Measurements from ENCODE around the gene LPAR1. TPM values are rescaled to one million over a fixed set of nuclear protein-coding genes. Genes with fewer than 3 reads are reported as not detected.

LPAR1 gene
- total RNA-seq, 1 donor from 2014 or later: 36.0 TPM

DNA sequence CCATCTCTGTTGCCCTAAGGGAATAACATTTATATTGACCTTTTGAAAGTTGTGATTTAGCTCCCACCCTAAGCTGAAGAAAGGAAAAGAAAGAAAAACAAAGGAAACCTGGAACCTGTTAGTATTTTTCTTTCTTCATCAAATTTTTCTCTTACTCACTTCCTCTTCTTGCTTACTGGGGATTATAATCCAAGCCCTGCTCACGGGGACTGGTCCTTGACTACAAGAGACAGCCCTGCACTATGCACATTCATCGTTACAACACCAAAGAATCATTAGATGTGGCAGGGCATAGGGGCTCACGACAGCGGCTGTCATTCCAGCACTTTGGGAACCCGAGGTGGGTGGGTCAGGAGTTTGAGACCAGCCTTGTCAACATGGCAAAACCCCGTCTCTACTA is 37.8 kb upstream of the LPAR1 start:
- Histone ChIP-seq H3K27ac (no peak overlapping the region), H3K9me3 (ENCODE audit: low read depth) (no peaks in the 10 kb centered on the region), H3F3A (ENCODE audit: low read depth) (no peaks in the 10 kb centered on the region), H2AFZ (replicated peaks) (no peak overlapping the region), H3K4me1 (no peaks in the 10 kb centered on the region), H3K27me3 (no peaks in the 10 kb centered on the region), H3K36me3 (no peaks in the 10 kb centered on the region), H3K79me2 (ENCODE audit: low read depth) (no peaks in the 10 kb centered on the region), H3K9ac (no peak overlapping the region), H3K4me3 (no peak overlapping the region), H4K20me1 (ENCODE audit: low read depth) (no peaks in the 10 kb centered on the region), H3K4me2 (no peak overlapping the region)
- TF ChIP-seq, protein P1, sequence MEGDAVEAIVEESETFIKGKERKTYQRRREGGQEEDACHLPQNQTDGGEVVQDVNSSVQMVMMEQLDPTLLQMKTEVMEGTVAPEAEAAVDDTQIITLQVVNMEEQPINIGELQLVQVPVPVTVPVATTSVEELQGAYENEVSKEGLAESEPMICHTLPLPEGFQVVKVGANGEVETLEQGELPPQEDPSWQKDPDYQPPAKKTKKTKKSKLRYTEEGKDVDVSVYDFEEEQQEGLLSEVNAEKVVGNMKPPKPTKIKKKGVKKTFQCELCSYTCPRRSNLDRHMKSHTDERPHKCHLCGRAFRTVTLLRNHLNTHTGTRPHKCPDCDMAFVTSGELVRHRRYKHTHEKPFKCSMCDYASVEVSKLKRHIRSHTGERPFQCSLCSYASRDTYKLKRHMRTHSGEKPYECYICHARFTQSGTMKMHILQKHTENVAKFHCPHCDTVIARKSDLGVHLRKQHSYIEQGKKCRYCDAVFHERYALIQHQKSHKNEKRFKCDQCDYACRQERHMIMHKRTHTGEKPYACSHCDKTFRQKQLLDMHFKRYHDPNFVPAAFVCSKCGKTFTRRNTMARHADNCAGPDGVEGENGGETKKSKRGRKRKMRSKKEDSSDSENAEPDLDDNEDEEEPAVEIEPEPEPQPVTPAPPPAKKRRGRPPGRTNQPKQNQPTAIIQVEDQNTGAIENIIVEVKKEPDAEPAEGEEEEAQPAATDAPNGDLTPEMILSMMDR (IDR thresholded peaks at IDR 0.05): no peak
- no peak for TF ChIP-seq EZH2 (IDR thresholded peaks at IDR 0.05)
- no peak for TF ChIP-seq EZH2phosphoT487 (IDR thresholded peaks at IDR 0.05)
- Mint-ChIP-seq H3K36me3 (no peaks in the 10 kb centered on the region), H3K27me3 (ENCODE audit: insufficient read depth, low read depth) (no peaks in the 10 kb centered on the region), H3K4me3 (no peak overlapping the region), H3K4me1 (peaks cover 3% of the 10 kb centered on the region), H3K27ac (no peak overlapping the region), H3K9me3 (no peaks in the 10 kb centered on the region)
- DNase-seq (ENCODE audit: low spot score): no peak

DNA sequence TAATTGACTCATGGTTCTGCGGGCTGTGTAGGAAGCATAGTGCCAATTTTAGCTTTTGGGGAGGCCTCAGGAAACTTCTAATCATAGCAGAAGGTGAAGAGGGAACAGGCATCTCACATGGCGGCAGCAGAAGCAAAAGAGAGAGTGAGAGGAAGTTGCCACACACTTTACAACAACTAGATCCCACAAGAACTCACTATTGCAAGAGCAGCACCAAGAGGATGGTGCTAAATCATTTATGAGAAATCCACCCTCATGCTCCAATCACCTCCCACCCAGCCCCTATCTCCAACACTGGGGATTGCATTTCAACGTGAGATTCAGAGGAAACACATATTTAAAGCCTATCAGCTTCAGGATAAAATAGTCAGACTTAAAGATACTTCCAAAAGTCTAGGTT is 36.1 kb upstream of the LPAR1 start:
- Histone ChIP-seq H3K27me3 (no peaks in the 10 kb centered on the region), H3K9me3 (ENCODE audit: low read depth) (no peaks in the 10 kb centered on the region), H3K79me2 (ENCODE audit: low read depth) (no peaks in the 10 kb centered on the region), H3K36me3 (no peaks in the 10 kb centered on the region), H3K4me3 (no peak overlapping the region), H3K27ac (no peak overlapping the region), H3K9ac (no peak overlapping the region), H3K4me1 (no peaks in the 10 kb centered on the region), H3K4me2 (no peak overlapping the region), H2AFZ (replicated peaks) (no peak overlapping the region), H4K20me1 (ENCODE audit: low read depth) (no peaks in the 10 kb centered on the region), H3F3A (ENCODE audit: low read depth) (no peaks in the 10 kb centered on the region)
- Mint-ChIP-seq H3K27ac (no peak overlapping the region), H3K27me3 (ENCODE audit: insufficient read depth, low read depth) (no peaks in the 10 kb centered on the region), H3K4me3 (no peak overlapping the region), H3K9me3 (no peaks in the 10 kb centered on the region), H3K36me3 (no peaks in the 10 kb centered on the region), H3K4me1 (peaks cover 3% of the 10 kb centered on the region)
- no peak for DNase-seq (ENCODE audit: low spot score)
- TF ChIP-seq EZH2 (IDR thresholded peaks at IDR 0.05) (no peak), EZH2phosphoT487 (IDR thresholded peaks at IDR 0.05) (no peak)
- TF ChIP-seq, protein P1 (IDR thresholded peaks at IDR 0.05): no peak

DNA sequence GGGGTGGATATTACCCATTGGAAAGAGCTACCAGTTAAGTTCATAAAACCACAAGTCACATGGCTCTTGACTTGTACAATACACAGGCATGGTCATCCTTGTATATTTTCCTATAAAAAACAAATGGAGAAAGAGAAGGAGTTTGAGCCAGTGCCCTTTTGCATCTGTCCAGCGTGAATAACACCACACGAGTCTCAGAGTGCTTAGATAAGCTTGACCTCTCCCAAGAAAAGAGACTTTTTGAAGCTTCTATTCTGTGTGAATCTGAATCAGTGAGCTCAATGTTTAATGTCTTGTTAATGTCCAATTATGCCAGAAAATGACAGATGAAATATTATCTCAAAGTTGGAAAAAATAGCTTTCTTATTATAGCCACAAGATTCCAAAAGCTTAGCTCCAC is 30.9 kb upstream of the LPAR1 start:
- Histone ChIP-seq H3K9me3 (ENCODE audit: low read depth) (no peaks in the 10 kb centered on the region), H3F3A (ENCODE audit: low read depth) (no peaks in the 10 kb centered on the region), H3K36me3 (no peaks in the 10 kb centered on the region), H3K4me3 (no peak overlapping the region), H3K27me3 (no peaks in the 10 kb centered on the region), H4K20me1 (ENCODE audit: low read depth) (no peaks in the 10 kb centered on the region), H3K9ac (no peak overlapping the region), H3K4me2 (no peak overlapping the region), H3K79me2 (ENCODE audit: low read depth) (no peaks in the 10 kb centered on the region), H3K27ac (no peak overlapping the region), H2AFZ (replicated peaks) (no peak overlapping the region), H3K4me1 (peaks cover 6% of the 10 kb centered on the region)
- no peak overlapping the region for H3K27ac Mint-ChIP-seq
- no peak overlapping the region for H3K4me3 Mint-ChIP-seq
- peaks cover 7% of the 10 kb centered on the region for H3K4me1 Mint-ChIP-seq
- no peaks in the 10 kb centered on the region for H3K36me3 Mint-ChIP-seq
- TF ChIP-seq EZH2phosphoT487 (IDR thresholded peaks at IDR 0.05) (no peak), EZH2 (IDR thresholded peaks at IDR 0.05) (no peak)
- TF ChIP-seq, protein P1 (IDR thresholded peaks at IDR 0.05): no peak
- H3K9me3 Mint-ChIP-seq: no peaks in the 10 kb centered on the region
- H3K27me3 Mint-ChIP-seq (ENCODE audit: insufficient read depth, low read depth): no peaks in the 10 kb centered on the region
- DNase-seq (ENCODE audit: low spot score): no peak
